ENCODE results near the gene CPD.

The CPD gene

GRCh38 chr17:30336369-30337171 is 42.2 kb upstream of the CPD start:
- peak overlapping the region; percentile 96 for H2AK5ac ChIP-seq (ENCODE audit: low read length)
- no peak overlapping the region for H3K23ac ChIP-seq (ENCODE audit: low read length)
- DNase-seq = peak; percentile 52 to 79
- no CpG with 5 or more reads among the region's 8 CpGs for WGBS (ENCODE audit: extremely low coverage, insufficient coverage, insufficient read length)
- peak overlapping the region; percentile 59 for H4K12ac ChIP-seq (ENCODE audit: low read depth, low read length)
- no peak overlapping the region for H3K4me2 ChIP-seq (ENCODE audit: low read length)
- H4K91ac ChIP-seq (ENCODE audit: low read depth, low read length) = peak overlapping the region; percentile 89
- H3K18ac ChIP-seq (ENCODE audit: low read length) = no peak overlapping the region
- no peaks in the 10 kb centered on the region for H3K9me3 ChIP-seq (ENCODE audit: insufficient read depth, low read depth, low read length)
- peak overlapping the region; percentile 93 for H2BK12ac ChIP-seq (ENCODE audit: low read length)
- H3K9ac ChIP-seq (ENCODE audit: low read length) = no peak overlapping the region
- H3K79me2 ChIP-seq (ENCODE audit: control insufficient read depth, insufficient read depth, low read length, poor library complexity) = no peaks in the 10 kb centered on the region
- H3K27me3 ChIP-seq (ENCODE audit: insufficient read depth, low read length) = no peaks in the 10 kb centered on the region
- peak overlapping the region; percentile 79 for H3K27ac ChIP-seq (ENCODE audit: low read depth, low read length)
- peaks cover 22% of the 10 kb centered on the region for H3K79me1 ChIP-seq (ENCODE audit: low read length)
- H2BK120ac ChIP-seq (ENCODE audit: insufficient read depth, low read length, poor library complexity) = peak overlapping the region; percentile 94
- H3K4me1 ChIP-seq (ENCODE audit: control insufficient read depth in 1 of 2, insufficient read depth in 2 of 2, low read length in 2 of 2) = peaks cover 16 to 19% of the 10 kb centered on the region in 2 experiments
- H4K8ac ChIP-seq (ENCODE audit: low read depth, low read length) = peak overlapping the region; percentile 87
- no peak overlapping the region for H3K4ac ChIP-seq (ENCODE audit: low read depth, low read length)
- no peak overlapping the region for H3K14ac ChIP-seq (ENCODE audit: low read length)
- no peak overlapping the region for H3K4me3 ChIP-seq (ENCODE audit: low read depth, low read length)
- no peaks in the 10 kb centered on the region for H3K36me3 ChIP-seq (ENCODE audit: control insufficient read depth in 1 of 2, insufficient read depth in 2 of 2, low read length in 2 of 2)
- no peak overlapping the region for H2AFZ ChIP-seq (ENCODE audit: insufficient read depth, low read length, poor library complexity)
- peak overlapping the region; percentile 79 for H2BK5ac ChIP-seq (ENCODE audit: low read depth, low read length, poor library complexity)

- Histone ChIP-seq H3K4me3 (ENCODE audit: low read depth, low read length) (no peak overlapping the region), H3K9ac (ENCODE audit: low read length) (no peak overlapping the region), H4K8ac (ENCODE audit: low read depth, low read length) (peak overlapping the region; percentile 87), H4K91ac (ENCODE audit: low read depth, low read length) (peak overlapping the region; percentile 89), H3K9me3 (ENCODE audit: insufficient read depth, low read depth, low read length) (no peaks in the 10 kb centered on the region), H2BK5ac (ENCODE audit: low read depth, low read length, poor library complexity) (peak overlapping the region; percentile 87), H3K27ac (ENCODE audit: low read depth, low read length) (peak overlapping the region; percentile 79), H3K79me1 (ENCODE audit: low read length) (peaks cover 22% of the 10 kb centered on the region), H3K27me3 (ENCODE audit: insufficient read depth, low read length) (no peaks in the 10 kb centered on the region), H3K14ac (ENCODE audit: low read length) (peak overlapping the region; percentile 91), H2BK12ac (ENCODE audit: low read length) (peak overlapping the region; percentile 94), H2BK120ac (ENCODE audit: insufficient read depth, low read length, poor library complexity) (peak overlapping the region; percentile 94), H4K12ac (ENCODE audit: low read depth, low read length) (no peak overlapping the region), H3K79me2 (ENCODE audit: control insufficient read depth, insufficient read depth, low read length, poor library complexity) (no peaks in the 10 kb centered on the region), H2AK5ac (ENCODE audit: low read length) (peak overlapping the region; percentile 96), H3K36me3 (ENCODE audit: control insufficient read depth in 1 of 2, insufficient read depth in 2 of 2, low read length in 2 of 2) (no peaks in the 10 kb centered on the region), H3K18ac (ENCODE audit: low read length) (peak overlapping the region; percentile 80), H3K4me2 (ENCODE audit: low read length) (no peak overlapping the region), H3K23ac (ENCODE audit: low read length) (no peak overlapping the region), H3K4me1 (ENCODE audit: control insufficient read depth in 1 of 2, insufficient read depth in 2 of 2, low read length in 2 of 2) (peaks cover 16 to 19% of the 10 kb centered on the region in 2 experiments), H3K4ac (ENCODE audit: low read depth, low read length) (no peak overlapping the region), H2AFZ (ENCODE audit: insufficient read depth, low read length, poor library complexity) (peak overlapping the region; percentile 79)
- no CpG with 5 or more reads among the region's 1 CpG for WGBS (ENCODE audit: extremely low coverage, insufficient coverage, insufficient read length)
- peak; percentile 94 to 97 for DNase-seq
Measured at GRCh38 chr17:30337393-30337999, 41.2 kb upstream of the CPD start.

GRCh38 chr17:30339086-30339485 is 39.6 kb upstream of the CPD start:
- Histone ChIP-seq H4K8ac (ENCODE audit: low read depth, low read length) (no peak overlapping the region), H3K4ac (ENCODE audit: low read depth, low read length) (no peak overlapping the region), H2BK5ac (ENCODE audit: low read depth, low read length, poor library complexity) (peak overlapping the region; percentile 34), H3K4me2 (ENCODE audit: low read length) (no peak overlapping the region), H4K12ac (ENCODE audit: low read depth, low read length) (no peak overlapping the region), H2AK5ac (ENCODE audit: low read length) (no peak overlapping the region), H3K36me3 (ENCODE audit: control insufficient read depth in 1 of 2, insufficient read depth in 2 of 2, low read length in 2 of 2) (no peaks in the 10 kb centered on the region), H3K27me3 (ENCODE audit: insufficient read depth, low read length) (no peaks in the 10 kb centered on the region), H3K4me1 (ENCODE audit: control insufficient read depth in 1 of 2, insufficient read depth in 2 of 2, low read length in 2 of 2) (peaks cover 18 to 20% of the 10 kb centered on the region in 2 experiments), H3K79me1 (ENCODE audit: low read length) (peaks cover 22% of the 10 kb centered on the region), H3K18ac (ENCODE audit: low read length) (no peak overlapping the region), H3K27ac (ENCODE audit: low read depth, low read length) (no peak overlapping the region), H3K9me3 (ENCODE audit: insufficient read depth, low read depth, low read length) (no peaks in the 10 kb centered on the region), H2AFZ (ENCODE audit: insufficient read depth, low read length, poor library complexity) (no peak overlapping the region), H3K4me3 (ENCODE audit: low read depth, low read length) (no peak overlapping the region), H3K9ac (ENCODE audit: low read length) (no peak overlapping the region), H4K91ac (ENCODE audit: low read depth, low read length) (no peak overlapping the region), H2BK120ac (ENCODE audit: insufficient read depth, low read length, poor library complexity) (no peak overlapping the region), H3K14ac (ENCODE audit: low read length) (no peak overlapping the region), H2BK12ac (ENCODE audit: low read length) (no peak overlapping the region), H3K79me2 (ENCODE audit: control insufficient read depth, insufficient read depth, low read length, poor library complexity) (no peaks in the 10 kb centered on the region), H3K23ac (ENCODE audit: low read length) (no peak overlapping the region)
- no peak for DNase-seq
- WGBS (ENCODE audit: extremely low coverage, insufficient coverage, insufficient read length) = no CpG with 5 or more reads among the region's 2 CpGs

GRCh38 chr17:30340801-30341356 is 37.8 kb upstream of the CPD start:
- no peak for DNase-seq

More at GRCh38 chr17:30340801-30341356, 37.8 kb upstream of the CPD start:
- peak overlapping the region; percentile 33 for H3K4ac ChIP-seq (ENCODE audit: low read depth, low read length)
- H3K27ac ChIP-seq (ENCODE audit: low read depth, low read length) = peak overlapping the region; percentile 73
- H4K8ac ChIP-seq (ENCODE audit: low read depth, low read length) = peak overlapping the region; percentile 91
- H4K12ac ChIP-seq (ENCODE audit: low read depth, low read length) = peak overlapping the region; percentile 67
- H2BK120ac ChIP-seq (ENCODE audit: insufficient read depth, low read length, poor library complexity) = peak overlapping the region; percentile 98
- no peaks in the 10 kb centered on the region for H3K36me3 ChIP-seq (ENCODE audit: control insufficient read depth in 1 of 2, insufficient read depth in 2 of 2, low read length in 2 of 2)
- peaks cover 20 to 27% of the 10 kb centered on the region in 2 experiments for H3K4me1 ChIP-seq (ENCODE audit: control insufficient read depth in 1 of 2, insufficient read depth in 2 of 2, low read length in 2 of 2)
- H2AK5ac ChIP-seq (ENCODE audit: low read length) = no peak overlapping the region
- no peaks in the 10 kb centered on the region for H3K79me2 ChIP-seq (ENCODE audit: control insufficient read depth, insufficient read depth, low read length, poor library complexity)
- H3K79me1 ChIP-seq (ENCODE audit: low read length) = peaks cover 22% of the 10 kb centered on the region
- H2BK12ac ChIP-seq (ENCODE audit: low read length) = peak overlapping the region; percentile 82
- no peak overlapping the region for H3K9ac ChIP-seq (ENCODE audit: low read length)
- H3K18ac ChIP-seq (ENCODE audit: low read length) = peak overlapping the region; percentile 70
- peak overlapping the region; percentile 49 for H2BK5ac ChIP-seq (ENCODE audit: low read depth, low read length, poor library complexity)
- H3K14ac ChIP-seq (ENCODE audit: low read length) = peak overlapping the region; percentile 90
- no peaks in the 10 kb centered on the region for H3K9me3 ChIP-seq (ENCODE audit: insufficient read depth, low read depth, low read length)
- peak overlapping the region; percentile 67 for H2AFZ ChIP-seq (ENCODE audit: insufficient read depth, low read length, poor library complexity)
- peak overlapping the region; percentile 46 for H3K4me2 ChIP-seq (ENCODE audit: low read length)
- WGBS (ENCODE audit: extremely low coverage, insufficient coverage, insufficient read length) = no CpG with 5 or more reads among the region's 6 CpGs
- no peak overlapping the region for H3K4me3 ChIP-seq (ENCODE audit: low read depth, low read length)
- H3K23ac ChIP-seq (ENCODE audit: low read length) = no peak overlapping the region
- H4K91ac ChIP-seq (ENCODE audit: low read depth, low read length) = peak overlapping the region; percentile 96
- no peaks in the 10 kb centered on the region for H3K27me3 ChIP-seq (ENCODE audit: insufficient read depth, low read length)
